GM12892 (cell line): ENCODE data around the gene FAM53A.

Experiments
- POLR2A ChIP-seq: IDR thresholded peaks from 2 replicates; pipeline ENCODE4 v1.6.1; 2011; ENCODE audit warnings: low read depth, low read length, control low read depth
- POLR2AphosphoS5 ChIP-seq: IDR thresholded peaks from 2 replicates; pipeline ENCODE4 v1.6.1; 2011; ENCODE audit warnings: low read depth, low read length, control low read depth
- TAF1 ChIP-seq: IDR thresholded peaks from 2 replicates; pipeline ENCODE4 v1.6.1; 2011; ENCODE audit warnings: low read depth, mild to moderate bottlenecking, control low read depth, low read length, borderline replicate concordance

- TF ChIP-seq POLR2AphosphoS5: no peak
- TF ChIP-seq POLR2A: no peak
- TF ChIP-seq TAF1: no peak
Observed at GRCh38 chr4:1705732-1706131, 21.6 kb upstream of the FAM53A start.
